HUES64 (cell line): Measurements from ENCODE around the gene PSMA6. TPM values are rescaled to one million over a fixed set of nuclear protein-coding genes. Genes with fewer than 3 reads are reported as not detected.
"Not testable (repeated sequence)": the region's sequence is repeated elsewhere in the genome, so short reads cannot be mapped to it uniquely, and the experiment has no call there.

Experiments used
- H3K27ac ChIP-seq: 2 replicates; pipeline ENCODE4 v1.7.0; 2013; ENCODE audit warnings: low read depth, low read length, inconsistent platforms
- H3K27me3 ChIP-seq: 2 replicates; pipeline ENCODE4 v1.6.1; 2013; ENCODE audit warnings: mild to moderate bottlenecking, low read length; ENCODE audit not compliant: insufficient read depth
- H3K36me3 ChIP-seq: 2 replicates; pipeline ENCODE4 v1.6.1; 2013; ENCODE audit warnings: mild to moderate bottlenecking, low read length; ENCODE audit not compliant: insufficient read depth
- H3K4me1 ChIP-seq: 2 replicates; pipeline ENCODE4 v1.6.1; 2013; ENCODE audit warnings: mild to moderate bottlenecking, low read length, moderate library complexity; ENCODE audit not compliant: insufficient read depth
- H3K4me3 ChIP-seq: 2 replicates; pipeline ENCODE4 v1.5.1; 2013; ENCODE audit warnings: mild to moderate bottlenecking, low read length, moderate library complexity
- H3K9ac ChIP-seq: 2 replicates; pipeline ENCODE4 v1.6.1; 2013; ENCODE audit warnings: mild to moderate bottlenecking, low read depth, low read length
- H3K9me3 ChIP-seq: 2 replicates; pipeline ENCODE4 v1.6.1; 2013; ENCODE audit warnings: low read depth, low read length; ENCODE audit not compliant: insufficient read depth
- WGBS: fragments of 150-250, 120-280 bp; methylation state at CpG from one replicate; pipeline ENCODE4 v1.1.7; 2013; ENCODE audit warnings: missing lambda C conversion rate; 5-methylcytosine and 5-hydroxymethylcytosine counted together
- polyA plus RNA-seq, 2 experiments: library from polyadenylated mRNA; stranded (reverse); fragments of 50-300 nt; gene quantifications; one replicate each; pipeline ENCODE4 v1.2.3, GENCODE V29; 2013

Gene PSMA6
- 188 TPM for polyA plus RNA-seq (2013, experiment 1 of 2)
- 182 TPM for polyA plus RNA-seq (2013, experiment 2 of 2)

DNA sequence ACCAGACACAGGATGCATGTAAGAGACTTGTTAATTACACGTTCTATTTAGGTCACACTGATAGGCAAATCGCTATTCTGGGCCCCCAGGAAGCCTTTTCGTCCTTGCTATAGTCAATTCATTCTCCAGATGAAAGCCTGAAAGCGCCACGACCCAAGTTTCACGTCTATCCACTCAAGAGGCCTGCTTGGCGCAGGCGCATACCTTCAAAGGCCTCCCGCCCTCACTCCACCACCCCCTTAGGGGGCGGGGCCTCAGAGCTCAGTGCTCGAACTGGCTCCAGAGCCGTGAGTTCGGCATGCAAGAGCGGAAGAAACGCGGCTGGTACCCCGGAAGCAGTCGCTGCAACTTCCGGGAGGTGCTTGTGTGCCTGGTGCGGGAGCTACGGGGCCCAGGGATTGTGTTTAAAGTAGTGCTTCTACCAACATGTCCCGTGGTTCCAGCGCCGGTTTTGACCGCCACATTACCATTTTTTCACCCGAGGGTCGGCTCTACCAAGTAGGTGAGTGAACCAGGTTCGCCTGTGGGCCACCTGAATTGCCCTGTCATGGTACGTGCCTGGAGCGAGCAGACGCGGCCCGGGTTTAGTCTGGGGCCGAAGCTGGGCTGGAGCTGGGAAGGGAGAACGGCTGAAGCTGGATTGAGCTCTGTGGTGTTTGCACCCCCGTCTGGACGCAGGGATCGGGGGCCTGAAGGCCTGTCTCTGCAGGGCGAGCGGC lies at the start of gene PSMA6:
PSMA6 (plus strand) TSS at position 332 of the 719 bp plus-strand sequence; CDS start at position 427, 95 bp downstream.
- H3K4me1 ChIP-seq: peaks cover 12% of the 10 kb centered on the region
- WGBS: under 1% methylated on average over 40 of the region's 40 CpGs
- H3K9ac ChIP-seq: peak within 1 kb of the TSS; percentile 96
- H3K36me3 ChIP-seq: peaks cover 7% of the 10 kb centered on the region; the same call in 1 of the 2 replicates
- H3K4me3 ChIP-seq: peak within 1 kb of the TSS; percentile 93
- H3K27me3 ChIP-seq: no peaks in the 10 kb centered on the region
- H3K27ac ChIP-seq: peak within 1 kb of the TSS; percentile 92
- H3K9me3 ChIP-seq: no peaks in the 10 kb centered on the region

DNA sequence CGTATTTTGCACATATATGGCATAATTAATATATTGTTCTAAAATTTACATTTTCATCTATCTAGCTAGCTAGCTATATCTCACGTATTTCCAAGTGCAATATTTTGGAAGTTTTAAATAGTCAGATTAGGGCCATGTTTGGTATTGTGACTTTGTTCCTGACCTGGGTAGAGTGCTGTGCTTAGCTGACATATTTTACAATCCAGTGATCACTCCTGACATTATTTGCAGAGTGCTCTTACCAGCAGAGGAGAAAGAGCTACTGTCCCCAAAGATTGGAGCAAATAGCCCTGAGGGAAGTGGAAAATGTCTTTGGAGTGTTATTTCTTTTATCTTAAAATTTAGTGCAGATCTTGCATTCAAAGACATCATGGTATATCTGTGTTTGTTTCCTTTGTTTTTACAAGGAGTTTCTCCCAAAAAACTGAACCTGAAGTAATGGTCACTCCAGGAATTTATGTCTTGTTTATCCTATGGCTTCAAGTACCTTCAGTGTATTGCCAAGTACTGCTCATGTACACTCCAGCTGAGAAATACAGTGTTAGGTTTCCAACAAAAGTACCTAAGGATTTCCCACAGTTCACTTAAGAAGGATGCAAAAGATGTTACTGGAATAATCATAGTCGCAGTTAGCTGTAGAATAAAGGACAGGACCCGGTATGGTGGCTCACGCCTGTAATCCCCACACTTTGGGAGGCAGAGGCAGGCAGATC lies 49.4 kb upstream of the PSMA6 start:
- Histone ChIP-seq H3K4me1 (no peaks in the 10 kb centered on the region; the same call in 1 of the 2 replicates), H3K27me3 (no peaks in the 10 kb centered on the region), H3K36me3 (no peaks in the 10 kb centered on the region), H3K4me3 (no peak overlapping the region), H3K9me3 (no peaks in the 10 kb centered on the region), H3K9ac (no peak overlapping the region), H3K27ac (no peak overlapping the region)
- WGBS: 97% methylated on average over 4 of the region's 5 CpGs

DNA sequence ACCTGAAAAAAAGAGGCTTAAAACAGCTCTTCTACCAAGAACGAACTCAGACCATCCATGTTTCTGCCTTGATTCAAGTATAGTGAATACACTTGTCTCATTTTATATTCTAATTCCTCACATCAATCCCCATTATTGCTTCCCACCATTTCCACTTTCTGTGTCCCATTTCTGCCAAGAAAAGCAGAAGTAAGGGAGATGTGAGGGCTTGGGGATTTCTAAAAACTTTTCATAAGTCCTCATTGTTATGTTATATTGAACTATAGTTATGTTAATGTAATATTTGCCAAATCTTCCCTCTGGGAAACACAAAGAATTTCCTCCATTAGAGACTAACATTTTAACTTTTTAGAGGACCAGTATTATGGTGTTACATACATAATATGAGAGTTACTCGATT lies 48.2 kb upstream of the PSMA6 start:
- 92% methylated on average over 1 of the region's 2 CpGs for WGBS
- H3K9ac ChIP-seq: no peak overlapping the region

DNA sequence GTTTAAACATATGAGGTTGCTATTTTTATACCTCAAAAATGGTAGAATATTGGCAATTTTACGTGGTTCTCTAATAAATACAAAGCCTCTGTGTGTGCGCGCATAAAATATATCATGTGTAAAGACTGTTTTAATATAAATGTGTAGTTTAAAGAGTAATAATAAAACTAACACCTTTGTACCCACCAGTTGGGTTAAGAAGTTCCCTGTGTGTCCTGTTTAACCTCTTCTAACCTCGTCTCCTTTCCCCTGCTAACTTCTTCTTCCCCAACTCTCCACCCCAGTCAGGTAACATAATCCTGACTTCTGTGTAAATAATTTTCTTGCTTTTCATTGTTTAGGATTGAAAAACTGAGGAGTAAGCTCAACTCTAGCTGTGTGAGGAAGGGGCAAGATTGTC lies 47.6 kb upstream of the PSMA6 start:
- no peaks in the 10 kb centered on the region; the same call in 1 of the 2 replicates for H3K4me1 ChIP-seq
- WGBS: 83% methylated on average over 4 of the region's 4 CpGs
- H3K36me3 ChIP-seq: no peaks in the 10 kb centered on the region
- H3K9me3 ChIP-seq: no peaks in the 10 kb centered on the region
- H3K27ac ChIP-seq: no peak overlapping the region
- H3K9ac ChIP-seq: no peak overlapping the region
- no peaks in the 10 kb centered on the region for H3K27me3 ChIP-seq
- H3K4me3 ChIP-seq: no peak overlapping the region

More for the DNA sequence above, 48.2 kb upstream of the PSMA6 start:
- Histone ChIP-seq H3K27me3 (no peaks in the 10 kb centered on the region), H3K36me3 (no peaks in the 10 kb centered on the region), H3K27ac (no peak overlapping the region), H3K4me3 (no peak overlapping the region), H3K9me3 (no peaks in the 10 kb centered on the region), H3K4me1 (no peaks in the 10 kb centered on the region; the same call in 1 of the 2 replicates)

DNA sequence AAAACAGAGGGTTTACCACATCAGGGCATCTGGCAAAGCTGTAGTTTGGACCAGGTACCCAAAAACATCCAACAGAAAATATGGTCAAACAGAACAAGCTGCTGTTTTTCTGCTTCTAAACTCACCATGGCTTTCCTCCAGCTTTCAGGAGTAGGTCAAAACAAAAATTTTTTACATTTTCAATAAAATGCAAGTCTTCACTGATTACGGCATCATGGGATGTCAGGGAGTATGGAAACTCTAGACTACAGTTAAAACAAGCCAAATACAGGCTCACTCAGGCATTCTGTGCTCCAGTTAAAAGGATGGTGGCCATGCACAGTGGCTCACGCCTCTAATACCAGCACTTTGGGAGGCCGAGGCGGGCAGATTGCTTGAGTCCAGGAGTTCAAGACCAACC lies 47.1 kb upstream of the PSMA6 start:
- 97% methylated on average over 4 of the region's 4 CpGs for WGBS
- H3K4me1 ChIP-seq: no peaks in the 10 kb centered on the region; the same call in 1 of the 2 replicates
- no peak overlapping the region for H3K4me3 ChIP-seq
- no peaks in the 10 kb centered on the region for H3K27me3 ChIP-seq
- H3K36me3 ChIP-seq: no peaks in the 10 kb centered on the region
- no peak overlapping the region for H3K9ac ChIP-seq
- no peaks in the 10 kb centered on the region for H3K9me3 ChIP-seq
- H3K27ac ChIP-seq: no peak overlapping the region

DNA sequence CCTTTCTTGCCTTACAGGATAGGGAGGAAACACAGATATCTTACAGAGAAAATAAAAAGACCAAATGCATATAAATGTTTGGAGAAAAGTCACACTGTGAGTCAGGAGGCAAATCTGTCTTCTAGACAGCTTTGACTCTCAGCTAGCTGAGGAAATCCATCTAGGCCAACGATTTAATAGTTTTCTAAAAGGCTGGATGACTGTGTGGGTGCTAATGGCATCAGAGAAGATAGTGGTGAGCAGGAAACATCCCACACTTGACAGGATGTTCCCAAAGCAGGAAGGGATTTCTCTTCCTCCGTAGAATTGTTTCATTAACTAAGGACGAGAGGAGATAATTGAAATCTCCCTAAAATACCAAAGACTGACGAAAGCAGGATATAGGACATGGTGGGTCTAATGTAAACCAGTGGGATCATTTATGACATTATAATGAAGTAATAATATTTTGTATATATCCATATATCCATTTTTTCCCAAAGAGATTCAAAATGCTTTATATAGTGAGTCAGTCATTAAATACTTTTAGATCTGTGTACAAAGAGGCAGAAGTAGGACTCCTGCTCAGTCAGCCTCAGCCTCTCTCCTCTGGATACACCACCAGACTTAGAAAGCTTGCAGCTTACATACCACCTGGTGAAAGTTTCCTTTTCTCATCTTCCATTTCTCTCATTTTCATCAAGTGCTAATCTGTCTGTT lies 44.3 kb upstream of the PSMA6 start:
- WGBS: 95% methylated on average over 2 of the region's 4 CpGs
- Histone ChIP-seq H3K4me3 (no peak overlapping the region), H3K27ac (no peak overlapping the region), H3K36me3 (no peaks in the 10 kb centered on the region), H3K27me3 (no peaks in the 10 kb centered on the region), H3K9ac (no peak overlapping the region), H3K4me1 (no peaks in the 10 kb centered on the region; the same call in 1 of the 2 replicates), H3K9me3 (no peaks in the 10 kb centered on the region)

DNA sequence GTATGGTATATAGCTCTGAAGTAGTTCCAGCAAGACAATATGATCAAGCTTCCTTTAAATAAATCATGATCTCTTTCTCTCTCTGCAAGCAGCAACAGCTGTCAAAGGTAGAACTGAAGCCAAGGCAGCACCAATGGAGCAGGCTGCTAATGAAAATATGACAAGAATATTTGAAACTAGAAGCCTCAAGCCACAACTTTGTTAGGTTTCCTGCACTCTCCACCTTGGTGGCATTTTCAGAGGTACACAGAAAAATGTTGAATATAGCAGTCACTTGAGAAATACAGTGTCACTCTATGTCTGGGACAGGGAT lies 43.8 kb upstream of the PSMA6 start:
- Histone ChIP-seq H3K9me3 (no peaks in the 10 kb centered on the region), H3K27me3 (no peaks in the 10 kb centered on the region), H3K4me1 (no peaks in the 10 kb centered on the region; the same call in 1 of the 2 replicates), H3K4me3 (no peak overlapping the region), H3K36me3 (no peaks in the 10 kb centered on the region), H3K27ac (no peak overlapping the region), H3K9ac (no peak overlapping the region)

DNA sequence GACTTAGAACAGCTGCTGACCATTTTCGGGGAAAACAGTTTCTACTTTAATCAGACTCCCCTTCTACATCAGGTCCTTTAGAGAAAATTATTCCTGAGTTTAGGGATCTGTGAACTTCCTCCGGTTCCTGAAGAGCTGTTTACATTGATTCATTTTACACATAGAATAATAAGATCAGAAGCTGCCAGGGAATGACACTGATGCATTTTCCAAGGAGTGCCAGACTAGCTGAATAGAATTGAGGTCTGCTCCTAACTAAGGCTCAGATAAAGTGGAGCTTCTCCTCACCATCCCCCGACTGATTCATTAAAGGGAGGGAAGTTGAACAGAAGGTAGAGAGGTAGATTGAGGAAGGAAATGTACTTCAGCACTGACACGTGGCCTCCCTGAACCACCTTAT lies 41.9 kb upstream of the PSMA6 start:
- WGBS: 82% methylated on average over 3 of the region's 4 CpGs
- no peak overlapping the region for H3K27ac ChIP-seq
- H3K4me3 ChIP-seq: no peak overlapping the region
- H3K9me3 ChIP-seq: no peaks in the 10 kb centered on the region
- no peaks in the 10 kb centered on the region for H3K27me3 ChIP-seq
- no peaks in the 10 kb centered on the region for H3K4me1 ChIP-seq
- no peak overlapping the region for H3K9ac ChIP-seq
- H3K36me3 ChIP-seq: no peaks in the 10 kb centered on the region

DNA sequence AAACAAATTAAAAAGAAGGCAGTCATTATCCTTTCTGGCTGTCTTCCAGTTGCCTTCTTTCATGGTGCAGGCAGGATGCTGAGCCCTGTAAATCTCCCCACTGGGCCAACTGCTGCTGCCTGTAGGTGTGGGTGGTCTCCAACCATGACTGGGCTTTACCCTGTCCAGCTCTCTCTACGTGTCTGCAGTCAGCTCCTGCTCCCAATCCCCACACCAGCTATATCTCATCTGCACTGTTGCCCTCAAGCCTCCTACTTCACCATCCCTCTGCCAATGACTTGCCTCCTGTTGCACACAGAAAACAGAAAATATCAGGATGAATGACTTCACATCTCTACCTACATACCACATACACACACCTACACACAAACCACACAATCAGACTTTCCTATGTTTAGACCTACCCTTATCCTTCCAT lies 39.7 kb upstream of the PSMA6 start:
- 83% methylated on average over 1 of the region's 1 CpG for WGBS
- Histone ChIP-seq H3K9ac (no peak overlapping the region), H3K27me3 (no peaks in the 10 kb centered on the region), H3K9me3 (no peaks in the 10 kb centered on the region), H3K27ac (no peak overlapping the region), H3K4me1 (no peaks in the 10 kb centered on the region), H3K36me3 (no peaks in the 10 kb centered on the region), H3K4me3 (no peak overlapping the region)

DNA sequence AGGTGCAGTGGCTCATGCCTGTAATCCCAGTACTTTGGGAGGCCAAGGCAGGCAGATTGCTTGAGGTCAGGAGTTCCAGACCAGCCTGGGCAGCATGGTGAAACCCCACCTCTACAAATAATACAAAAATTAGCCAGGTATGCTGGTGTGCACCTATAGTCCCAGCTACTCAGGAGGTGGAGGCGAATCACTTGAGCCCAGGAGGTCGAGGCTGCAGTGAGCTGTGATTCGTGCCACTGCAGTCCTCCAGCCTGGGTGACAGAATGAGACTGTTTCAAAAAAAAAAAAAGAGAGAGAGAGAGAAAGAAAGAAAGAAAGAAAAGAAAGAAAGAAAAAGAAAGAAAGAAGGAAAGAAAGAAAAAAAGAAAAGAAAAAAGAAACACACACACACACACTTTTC lies 39.1 kb upstream of the PSMA6 start:
- H3K9me3 ChIP-seq, H3K27ac ChIP-seq, H3K36me3 ChIP-seq, H3K4me1 ChIP-seq, H3K4me3 ChIP-seq, H3K27me3 ChIP-seq, H3K9ac ChIP-seq: not testable (repeated sequence)
- WGBS: 97% methylated on average over 3 of the region's 3 CpGs

DNA sequence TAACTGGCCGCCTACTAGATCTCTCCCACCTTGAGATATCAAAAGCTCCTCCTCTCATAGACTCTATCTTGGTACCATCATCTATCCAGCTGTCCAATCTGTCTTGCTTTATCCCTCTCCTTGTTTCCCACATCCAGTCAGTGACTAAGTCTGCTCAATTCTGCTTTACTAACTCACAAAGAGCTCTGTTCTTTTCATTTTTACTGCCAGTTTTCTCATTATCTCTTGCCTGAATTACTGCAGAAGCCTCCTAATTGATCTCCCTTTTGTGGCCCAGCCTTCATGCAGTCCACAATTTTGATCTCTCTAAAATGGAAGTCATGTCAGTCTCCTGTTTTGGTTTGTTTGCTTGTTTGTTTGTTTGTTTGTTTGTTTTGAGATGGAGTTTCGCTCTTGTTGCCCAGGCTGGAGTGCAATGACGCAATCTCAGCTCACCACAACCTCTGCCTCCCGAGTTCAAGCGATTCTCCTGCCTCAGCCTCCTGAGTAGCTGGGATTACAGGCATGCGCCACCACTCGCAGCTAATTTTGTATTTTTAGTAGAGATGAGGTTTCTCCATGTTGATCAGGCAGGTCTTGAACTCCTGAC lies 38.1 kb upstream of the PSMA6 start:
- not testable (repeated sequence) for H3K27me3 ChIP-seq, H3K36me3 ChIP-seq, H3K4me1 ChIP-seq, H3K9me3 ChIP-seq, H3K27ac ChIP-seq, H3K9ac ChIP-seq, H3K4me3 ChIP-seq
- WGBS: 92% methylated on average over 7 of the region's 7 CpGs
